ENCODE results near the gene UNC5C.

UNC5C gene

DNA sequence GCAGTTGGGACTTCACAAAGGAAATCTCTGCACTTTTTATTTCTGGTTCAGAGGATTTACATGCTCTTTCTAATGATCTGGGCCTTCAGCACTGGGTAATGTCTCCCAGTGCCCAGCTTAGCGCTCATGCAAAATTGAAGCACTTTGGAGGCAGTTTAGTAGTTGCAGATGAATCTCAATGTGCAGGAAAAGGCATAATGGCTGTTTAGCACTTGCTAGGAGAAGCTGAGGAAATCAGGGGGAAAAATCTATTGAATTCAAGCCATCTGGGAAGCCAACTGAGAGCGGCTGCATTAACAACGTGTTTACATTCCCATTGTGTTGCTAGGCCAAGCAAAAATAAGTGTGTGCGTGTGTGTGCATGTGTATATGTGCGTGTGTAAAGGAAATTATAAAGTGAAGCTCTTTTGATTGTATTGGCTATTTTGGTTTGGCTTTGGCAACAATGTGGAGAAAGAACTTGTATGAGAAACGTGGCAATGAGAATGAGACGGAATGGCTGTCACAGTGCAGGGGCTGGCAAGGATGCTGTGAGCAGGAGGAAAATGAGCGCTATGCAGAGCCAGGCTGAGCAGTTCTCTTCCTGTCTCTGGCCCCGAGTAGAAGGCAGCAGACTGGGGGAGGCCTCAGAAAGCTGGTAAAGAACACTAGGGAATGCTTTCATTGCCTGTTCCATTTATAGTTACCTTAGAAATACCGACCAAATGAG lies 231.5 kb downstream of the UNC5C start:
- DNase-seq: peak; percentile 4

DNA sequence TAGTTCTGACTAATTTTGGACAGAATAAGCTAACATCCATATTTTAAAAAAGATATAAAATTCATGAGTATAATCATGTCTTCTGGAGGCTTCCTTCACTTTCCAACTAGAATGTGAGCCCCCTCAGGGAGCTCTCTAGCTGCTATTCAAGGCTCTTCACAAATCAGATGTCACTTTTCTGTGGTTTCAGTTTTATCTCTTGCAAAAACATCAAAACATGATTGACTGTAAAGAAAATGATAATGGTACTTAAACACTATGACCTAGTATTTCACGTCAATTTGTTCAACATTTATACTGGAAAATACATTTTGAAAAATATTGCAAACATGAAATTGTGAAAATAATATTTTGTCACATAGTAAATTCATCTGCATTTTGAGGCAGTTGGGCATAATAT lies 234.2 kb downstream of the UNC5C start:
- DNase-seq: no peak

DNA sequence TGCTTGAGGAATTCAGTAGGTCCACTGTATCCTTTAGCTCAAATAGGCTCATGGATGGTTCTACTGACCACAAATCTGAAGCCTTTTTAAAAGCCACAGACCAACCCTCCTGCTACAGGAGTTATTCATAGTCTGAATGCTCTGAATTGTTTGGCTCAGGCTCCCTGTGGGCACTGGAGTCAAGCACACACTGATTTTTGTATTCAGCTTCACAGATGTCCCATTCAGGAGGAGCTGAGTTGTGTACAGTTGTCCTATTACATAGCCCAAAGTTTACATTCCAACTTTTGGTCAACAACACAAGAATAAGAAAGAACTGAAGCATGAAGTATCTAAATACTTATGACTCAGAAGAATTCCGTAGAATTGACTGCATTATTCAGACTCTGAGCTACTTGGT lies 243.9 kb downstream of the UNC5C start:
- peak; percentile 57 for DNase-seq

DNA sequence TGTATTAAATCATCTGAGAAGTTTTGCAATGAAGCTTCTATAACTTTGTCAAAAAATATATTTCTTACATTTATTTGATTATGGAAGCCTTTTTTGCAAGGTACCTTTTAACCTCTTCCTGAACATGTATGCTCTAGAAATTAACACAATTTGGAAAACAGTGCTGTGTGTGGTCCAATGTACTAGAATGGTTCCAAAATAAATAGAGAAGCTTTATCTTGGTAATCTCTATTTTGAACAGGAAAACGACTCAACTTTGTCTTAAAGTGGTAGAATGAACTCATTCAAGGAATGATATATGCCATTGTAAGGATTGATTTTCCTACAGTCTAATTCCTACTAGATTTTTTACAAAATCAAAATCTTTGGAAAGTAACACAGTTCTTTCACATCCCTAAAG lies 248.5 kb downstream of the UNC5C start:
- no peak for DNase-seq

DNA sequence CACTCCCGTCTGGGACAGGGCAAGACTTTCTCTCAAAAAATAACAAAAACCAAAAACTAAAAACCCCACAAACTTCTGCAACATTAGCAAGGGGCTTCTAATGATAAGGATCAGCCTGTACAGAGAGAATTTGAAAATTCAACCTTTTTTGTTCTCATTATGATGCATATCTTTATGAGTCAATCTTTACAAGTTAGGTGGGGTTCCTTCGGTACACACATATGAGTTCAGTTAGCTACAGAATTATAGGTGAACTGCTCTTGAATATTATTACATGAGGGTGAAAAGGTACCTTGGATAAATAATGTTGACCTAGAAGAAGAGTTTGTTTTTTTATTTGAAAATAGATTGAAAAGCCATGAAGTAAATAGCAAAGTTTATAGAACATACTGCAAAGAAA lies 252.7 kb downstream of the UNC5C start:
- DNase-seq: no peak

DNA sequence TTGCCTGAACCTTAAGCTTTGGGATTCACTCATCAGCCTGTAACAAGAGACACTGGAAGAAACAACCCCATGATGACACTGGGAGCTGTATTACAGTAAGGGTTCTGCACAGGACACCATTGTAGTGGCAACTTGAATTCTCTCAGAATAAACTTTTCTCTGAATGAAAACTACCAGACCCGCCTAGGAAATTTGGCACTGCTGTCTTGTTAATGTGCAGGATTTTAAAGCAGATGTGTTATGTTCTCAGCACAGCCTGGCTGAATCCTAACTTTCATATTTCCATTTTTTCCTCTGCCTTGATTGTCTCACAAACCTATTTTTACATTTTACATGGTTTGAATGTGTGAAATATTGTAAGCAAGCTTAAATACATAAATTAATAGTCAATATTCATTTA lies 253.6 kb downstream of the UNC5C start:
- no peak for DNase-seq

DNA sequence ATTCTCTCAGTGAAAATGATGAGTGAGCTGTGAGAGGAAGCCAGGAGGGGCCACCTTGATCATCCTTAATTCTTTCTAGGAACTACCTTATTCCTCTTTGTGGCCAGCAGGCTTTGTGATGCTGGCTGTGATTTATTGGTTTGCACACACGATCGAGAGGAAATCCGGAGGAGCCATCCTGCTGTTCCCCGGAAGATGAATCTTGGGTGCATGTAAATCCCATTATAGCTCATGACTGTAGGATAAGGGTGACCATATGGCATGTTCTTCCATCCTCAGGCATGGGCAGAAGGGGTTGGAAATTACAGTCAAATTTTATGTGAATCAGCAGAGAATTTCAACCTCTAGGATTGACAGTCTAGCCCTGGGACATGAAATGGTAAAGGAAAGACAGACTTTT lies 254.5 kb downstream of the UNC5C start:
- DNase-seq: peak; percentile 79

DNA sequence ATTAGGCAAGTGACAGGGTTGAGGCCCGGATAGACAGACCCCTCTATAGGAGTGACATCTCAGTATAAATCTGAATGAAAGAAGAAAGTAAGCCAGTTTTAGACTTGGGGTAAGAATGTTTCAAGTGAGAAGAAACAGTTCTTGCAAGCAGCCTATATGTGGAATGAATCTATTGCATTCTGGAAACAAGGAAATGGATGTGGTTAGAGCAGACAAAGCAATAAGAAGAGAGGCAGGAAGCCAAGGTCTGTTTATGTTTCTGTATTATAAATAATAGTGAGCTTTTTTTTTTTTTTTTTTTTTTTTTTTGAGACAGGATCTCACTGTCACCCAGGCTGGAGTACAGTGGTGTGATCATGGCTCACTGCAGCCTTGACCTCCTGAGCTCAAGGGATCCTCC lies 255.8 kb downstream of the UNC5C start:
- DNase-seq: no peak

DNA sequence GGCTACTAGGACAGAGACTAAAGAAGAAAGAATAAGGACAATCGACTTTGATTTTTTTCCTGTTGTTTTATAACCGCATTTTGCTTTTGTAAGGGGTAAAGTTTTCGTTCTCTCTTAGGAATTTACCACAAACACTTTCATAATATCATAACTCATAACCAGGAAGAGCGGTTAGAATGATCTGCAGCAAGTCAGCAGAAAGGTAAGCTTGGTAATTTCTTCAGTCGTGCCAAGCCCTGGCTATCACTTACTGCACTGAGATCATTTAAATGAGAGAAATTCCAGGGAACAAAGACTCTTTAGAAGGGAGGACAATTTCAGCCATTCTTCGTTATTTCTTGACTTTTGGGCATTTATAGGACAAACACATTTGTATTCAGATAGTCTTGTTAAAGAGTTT lies 258.1 kb downstream of the UNC5C start:
- no peak for DNase-seq

DNA sequence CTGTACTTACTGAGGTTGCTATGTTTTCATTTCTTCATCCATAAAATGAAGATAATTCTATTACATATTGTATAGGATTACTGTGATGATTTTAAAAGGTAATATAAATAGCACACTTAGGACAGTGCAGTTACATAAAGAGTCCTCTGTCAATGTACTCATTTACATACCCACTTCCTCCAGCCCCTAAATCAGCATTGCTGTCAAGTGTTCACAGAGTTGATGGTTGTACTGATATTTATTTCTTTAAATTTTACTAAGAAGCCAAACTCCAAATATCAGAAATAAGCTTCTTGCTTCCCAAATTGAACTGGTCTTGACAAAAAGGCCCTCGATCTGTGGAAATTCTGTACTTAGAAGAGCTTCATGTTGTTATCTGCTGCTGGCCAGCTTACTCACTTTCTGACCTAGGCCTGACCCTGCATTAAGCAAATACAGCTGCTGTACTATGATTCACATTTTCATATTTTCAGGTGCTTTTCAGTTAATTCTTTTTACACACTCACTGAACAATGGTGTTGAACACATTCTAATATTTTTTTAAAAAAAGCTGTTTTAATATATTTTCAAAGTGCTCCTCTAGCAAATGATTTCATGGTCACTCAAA lies 259.6 kb downstream of the UNC5C start:
- peak; percentile 42 for DNase-seq

DNA sequence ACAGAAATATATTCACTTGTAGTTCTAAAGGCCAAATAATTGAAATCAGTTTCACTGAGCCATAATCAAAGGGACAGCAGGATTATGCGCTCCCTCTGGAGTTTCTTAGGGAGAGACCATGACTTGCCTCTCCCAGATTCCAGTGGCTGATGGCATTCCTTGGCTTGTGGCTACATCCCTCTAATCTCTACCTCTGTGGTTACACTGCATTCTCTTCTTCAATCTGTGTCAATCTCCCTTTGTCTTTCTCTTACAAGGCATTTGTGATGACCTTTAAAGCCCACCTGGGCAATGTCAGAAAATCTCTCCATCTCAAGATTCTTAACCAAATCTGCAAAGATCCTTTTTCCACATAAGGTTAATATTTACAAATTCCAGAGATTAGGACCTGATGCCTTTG lies 260.2 kb downstream of the UNC5C start:
- no peak for DNase-seq

DNA sequence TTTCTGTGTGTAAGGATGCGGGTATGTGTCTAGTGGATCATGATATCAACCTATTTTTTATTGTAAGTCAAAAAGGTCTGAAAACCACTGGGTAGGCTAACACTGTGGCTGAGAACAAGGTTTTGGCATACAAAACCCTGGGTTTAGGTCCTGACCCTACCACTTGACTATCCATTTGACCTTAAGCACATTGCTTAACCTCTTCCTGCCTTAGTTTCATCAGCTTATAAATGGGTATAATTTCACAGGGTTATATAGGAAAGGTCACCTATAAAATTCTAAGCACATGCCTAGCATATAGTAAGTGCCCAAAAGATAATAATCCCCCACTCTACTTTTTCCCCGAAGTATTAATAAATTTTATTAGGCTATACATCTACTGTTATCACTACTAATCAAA lies 263.0 kb downstream of the UNC5C start:
- DNase-seq: no peak

DNA sequence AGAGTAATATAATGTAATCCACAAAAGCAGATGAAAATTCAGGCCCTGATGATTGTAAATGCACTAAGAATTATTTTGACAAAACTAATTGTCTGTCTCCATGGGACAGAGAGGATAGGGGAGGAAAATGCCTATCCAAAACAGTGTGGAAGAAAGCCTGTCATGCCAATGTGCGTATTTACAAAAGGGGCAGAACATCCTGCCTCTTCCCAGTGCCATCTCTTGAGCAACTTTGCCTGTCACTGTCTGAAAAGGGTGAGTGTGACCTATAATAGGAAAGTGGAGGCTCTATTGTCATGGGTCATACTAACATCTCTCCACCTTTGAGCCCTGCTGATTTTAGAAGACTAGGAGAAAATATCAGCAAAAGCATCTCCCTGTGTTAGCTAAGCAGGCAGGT lies 264.1 kb downstream of the UNC5C start:
- peak; percentile 45 for DNase-seq

DNA sequence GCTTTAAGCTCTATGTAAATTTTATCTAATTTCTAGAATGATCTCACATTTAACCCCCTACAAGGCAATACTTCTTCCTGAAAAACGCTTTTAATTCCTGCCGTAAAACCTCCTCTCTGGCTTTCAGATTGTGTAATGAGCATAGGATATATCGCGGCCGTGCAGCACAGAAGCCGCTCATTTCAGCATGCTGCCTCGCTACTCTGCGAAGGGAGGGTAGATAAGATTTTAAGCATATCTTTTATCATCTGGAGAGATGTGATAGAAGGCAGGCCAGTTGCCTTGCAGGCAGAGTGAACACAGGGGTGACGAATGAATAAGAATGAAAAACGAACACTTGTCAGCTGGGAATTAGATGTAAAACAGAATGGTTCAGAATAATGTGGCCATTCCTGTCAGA lies 265.5 kb downstream of the UNC5C start:
- no peak for DNase-seq

DNA sequence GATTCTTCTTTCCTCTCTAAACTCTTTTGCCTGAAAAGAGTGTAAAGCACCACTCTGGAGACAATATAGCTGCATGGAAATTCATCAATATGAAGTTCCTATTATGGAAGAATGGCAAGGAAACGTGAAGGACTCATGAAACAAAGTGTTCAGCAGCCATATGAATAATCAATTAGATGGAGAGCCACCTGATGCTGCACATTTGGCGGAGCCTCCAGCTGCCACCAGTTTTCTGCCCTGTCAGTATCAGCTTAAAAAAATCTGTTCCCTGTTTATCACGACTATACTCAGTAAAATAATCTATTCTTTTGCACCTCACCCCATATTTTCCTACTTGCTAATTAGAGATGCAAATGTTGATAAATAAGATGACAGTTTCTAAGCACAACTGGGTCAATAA lies 276.0 kb downstream of the UNC5C start:
- DNase-seq: peak; percentile 57

DNA sequence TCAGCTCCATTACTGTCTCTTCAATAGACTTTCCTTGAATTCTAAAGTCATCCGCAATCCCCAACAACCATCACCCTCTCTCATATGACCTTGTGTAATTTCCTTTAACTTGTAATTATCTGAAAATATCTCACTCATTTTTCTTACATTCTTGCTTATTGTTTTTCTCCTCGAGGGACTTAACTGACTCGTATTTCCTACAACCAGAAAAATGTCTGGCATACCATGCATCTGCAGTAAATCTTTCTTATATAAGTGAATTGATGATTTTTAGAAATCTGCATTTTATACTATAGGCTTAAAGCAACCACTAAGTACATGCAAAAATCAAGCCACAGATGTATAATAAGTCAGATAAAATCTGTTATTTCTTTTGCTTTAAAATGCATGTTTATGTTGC lies 276.7 kb downstream of the UNC5C start:
- no peak for DNase-seq

DNA sequence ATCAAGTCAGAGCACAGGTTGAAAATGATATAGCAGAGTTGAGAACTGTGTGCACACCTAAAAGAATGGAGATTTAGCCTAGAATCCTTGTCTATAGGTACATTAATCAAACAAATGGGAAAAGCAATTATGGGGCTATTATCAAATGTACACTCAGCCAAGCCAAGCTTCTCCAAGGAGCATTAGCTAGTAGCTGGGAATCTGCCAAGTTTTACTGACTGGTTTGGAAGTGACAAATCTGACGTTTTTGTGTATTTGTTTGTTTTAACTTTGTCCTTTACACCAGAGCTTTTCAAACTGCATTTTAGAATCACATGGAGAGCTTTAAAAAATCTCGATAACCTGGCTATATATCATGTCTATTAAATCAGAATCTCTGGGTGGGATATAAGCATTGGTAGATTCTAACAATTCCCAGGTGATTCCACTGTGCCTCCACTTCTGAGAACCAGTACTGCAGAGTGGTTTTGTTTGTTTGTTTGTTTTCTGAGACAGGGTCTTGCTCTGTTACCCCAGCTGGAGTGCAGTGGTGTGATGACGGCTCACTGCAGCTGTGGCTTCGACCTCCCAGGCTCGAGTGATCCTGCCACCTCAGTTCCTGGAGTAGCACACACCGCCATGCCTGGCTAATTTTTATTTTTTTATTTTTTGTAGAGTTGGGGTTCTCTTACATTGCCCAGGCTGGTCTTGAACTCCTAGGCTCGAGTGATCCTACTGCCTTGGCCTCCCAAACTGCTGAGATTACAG lies 279.8 kb downstream of the UNC5C start:
- DNase-seq: peak; percentile 94

DNA sequence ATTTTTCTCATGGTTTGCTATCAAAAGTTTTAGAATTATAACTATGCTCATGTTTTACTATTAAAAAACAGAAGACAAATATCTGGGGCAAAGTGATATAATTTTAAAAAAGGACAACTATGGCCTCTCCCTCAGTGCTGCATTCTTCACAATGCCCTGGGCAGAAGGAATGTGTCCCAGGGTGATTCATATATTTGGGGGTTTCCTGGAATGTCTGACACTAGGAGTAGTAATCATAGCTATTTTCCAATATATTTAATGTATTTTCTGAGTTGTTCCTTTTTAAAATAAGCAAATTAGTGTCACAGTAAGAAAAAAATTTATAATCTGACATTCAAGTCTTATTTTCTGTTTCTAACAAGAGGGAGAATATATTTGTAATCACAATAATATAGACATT lies 281.7 kb downstream of the UNC5C start:
- DNase-seq: no peak

DNA sequence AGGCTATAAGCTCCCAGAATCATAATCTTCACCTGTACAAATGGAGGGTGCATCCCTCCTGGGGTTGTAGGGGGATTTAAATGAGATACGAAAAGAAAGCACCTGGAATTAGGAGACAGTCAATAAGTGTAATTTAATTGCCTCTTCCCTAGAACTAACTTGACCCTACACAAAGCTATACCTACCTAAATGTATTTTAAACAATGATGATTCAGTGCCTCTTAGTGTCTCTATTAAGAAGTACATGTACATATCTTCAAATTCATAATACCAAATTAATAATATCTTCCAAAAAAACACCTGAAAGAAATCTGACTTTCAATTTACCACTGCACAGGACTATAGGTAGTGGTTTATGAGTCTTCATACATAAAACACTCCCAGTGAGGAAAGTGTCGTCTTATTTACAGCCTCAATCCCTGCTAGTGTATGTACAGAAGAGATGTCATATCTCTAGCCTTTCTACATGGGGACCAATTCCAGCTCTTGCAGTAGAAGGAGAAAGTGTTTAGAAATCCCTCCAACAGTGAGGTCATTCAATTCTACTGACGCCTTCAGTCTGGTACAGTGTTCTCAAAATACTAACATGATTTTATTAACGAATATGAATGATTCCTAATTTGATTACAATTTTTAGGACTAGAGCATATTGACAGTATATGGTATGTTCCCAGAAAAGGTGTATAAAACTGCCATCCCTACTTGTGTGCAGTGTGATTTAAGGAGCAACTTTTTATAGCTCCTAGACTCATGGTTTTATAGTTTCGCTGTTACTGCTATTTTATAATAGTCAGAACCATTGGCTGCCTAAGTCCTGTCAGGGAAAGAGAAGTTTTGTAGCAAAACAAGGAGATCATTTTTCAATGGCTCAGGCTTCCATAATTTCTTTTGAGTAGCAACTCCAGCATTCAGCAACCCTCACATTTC lies 282.7 kb downstream of the UNC5C start:
- no peak for DNase-seq

DNA sequence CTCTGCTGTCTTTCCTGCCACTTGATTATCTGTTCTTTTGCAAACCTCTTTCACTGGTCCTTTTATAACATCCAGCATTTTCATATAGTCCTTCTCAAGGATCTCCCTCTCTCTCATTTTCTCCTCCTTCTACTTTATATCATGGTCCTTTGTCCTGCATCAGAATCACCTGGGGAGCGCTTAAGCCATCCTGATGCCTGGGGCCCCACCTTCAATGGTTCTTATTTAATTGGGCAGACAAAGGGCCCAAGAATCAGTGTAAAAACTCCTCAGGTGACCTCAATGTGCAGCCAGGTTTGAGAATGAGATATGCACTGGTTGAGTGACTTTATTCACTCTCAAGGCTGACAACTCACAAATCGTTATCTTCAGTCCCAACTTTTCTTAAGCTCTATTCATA lies 283.9 kb downstream of the UNC5C start:
- DNase-seq: no peak

DNA sequence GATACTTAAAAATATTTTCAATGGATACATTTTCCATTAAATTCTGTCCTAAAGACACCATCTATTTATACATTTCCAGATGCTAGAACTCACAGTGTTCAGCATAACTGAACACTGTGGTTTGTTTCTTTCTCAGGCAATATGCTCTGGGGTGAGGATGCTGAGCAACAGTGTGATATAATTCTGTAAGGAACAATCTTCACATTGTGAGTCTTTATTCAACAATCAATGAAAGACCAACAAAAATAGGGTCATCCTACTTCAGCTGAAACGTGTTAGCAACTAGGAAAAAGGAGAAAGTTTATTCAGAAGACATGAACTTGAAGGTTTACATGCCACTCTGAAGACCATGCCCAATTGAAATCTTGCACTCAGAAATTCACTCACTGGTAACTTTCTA lies 284.8 kb downstream of the UNC5C start:
- no peak for DNase-seq

DNA sequence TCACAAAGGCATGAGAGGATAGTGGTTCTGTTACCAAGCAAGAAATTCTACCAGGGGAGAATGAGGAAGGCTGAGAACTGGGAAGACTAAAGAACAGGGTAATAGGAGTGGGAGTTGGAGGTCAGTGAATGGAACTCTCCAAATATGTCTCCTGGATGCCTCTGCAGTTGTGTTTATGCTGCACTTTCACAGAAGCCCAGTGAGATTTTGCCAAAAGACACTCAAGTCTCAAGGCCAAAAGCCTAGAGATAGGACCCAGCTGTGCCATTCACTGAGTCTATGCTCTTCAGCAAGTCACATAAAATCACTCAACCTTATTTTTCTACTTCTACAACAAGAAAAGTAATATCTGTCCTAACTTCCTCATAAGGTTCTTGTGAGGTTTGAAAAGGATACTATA lies 285.4 kb downstream of the UNC5C start:
- no peak for DNase-seq

DNA sequence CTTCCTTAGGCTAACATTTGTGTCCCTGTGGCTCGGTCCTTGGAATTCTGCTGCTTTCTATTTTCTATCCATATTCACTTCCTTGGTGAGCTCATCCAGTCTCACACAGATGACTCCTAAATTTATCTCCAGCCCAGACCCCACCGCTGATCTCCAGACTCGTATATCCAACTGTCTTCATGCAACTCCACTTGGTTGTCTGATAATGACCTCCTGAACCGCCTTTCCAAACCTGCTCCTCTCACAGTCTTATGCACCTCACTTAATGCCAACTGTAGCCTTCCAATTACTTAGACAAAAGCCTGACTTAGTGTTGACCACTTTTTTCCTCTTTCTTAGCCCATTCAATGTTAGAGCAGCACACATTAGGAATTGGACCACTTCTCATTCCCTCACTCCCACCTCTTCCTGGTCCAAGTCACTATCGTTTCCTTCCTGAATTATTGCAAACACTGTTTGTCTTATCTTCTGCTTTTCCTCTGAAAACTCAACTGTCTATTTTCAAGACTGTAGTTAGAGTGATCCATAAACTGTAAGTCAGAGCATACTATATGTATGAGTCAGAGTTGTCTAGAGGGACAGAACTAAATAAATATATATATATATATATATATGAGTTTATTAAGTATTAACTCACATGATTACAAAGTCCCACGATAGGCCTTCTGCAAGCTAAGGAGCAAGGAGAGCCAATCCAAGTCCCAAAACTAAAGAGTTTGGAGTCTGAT lies 292.5 kb downstream of the UNC5C start:
- DNase-seq: no peak

Data from NCI-H69 (cell line).